ENCODE data around the gene CEPT1.

The CEPT1 gene

GRCh38 chr1:111161843-111162487 lies 21.9 kb downstream of the CEPT1 start:
- H3K4me3 ChIP-seq (ENCODE audit: control insufficient read depth, low read depth, low read length): no peak overlapping the region
- DNase-seq (ENCODE audit: low read depth): no peak
- no peak for TF ChIP-seq CTCF (conservative IDR thresholded peaks at IDR 0.05; ENCODE audit: control insufficient read depth, insufficient read depth, low read depth, low read length)

- no peak for TF ChIP-seq CTCF (conservative IDR thresholded peaks at IDR 0.05; ENCODE audit: control insufficient read depth, insufficient read depth, low read depth, low read length)
- no peak for DNase-seq (ENCODE audit: low read depth)
- no peak overlapping the region for H3K4me3 ChIP-seq (ENCODE audit: control insufficient read depth, low read depth, low read length)
Measured at GRCh38 chr1:111162488-111162880, 22.5 kb downstream of the CEPT1 start.

GRCh38 chr1:111163363-111163762 lies 23.3 kb downstream of the CEPT1 start:
- TF ChIP-seq CTCF (conservative IDR thresholded peaks at IDR 0.05; ENCODE audit: control insufficient read depth, insufficient read depth, low read depth, low read length): no peak
- no peak for DNase-seq (ENCODE audit: low read depth)
- H3K4me3 ChIP-seq (ENCODE audit: control insufficient read depth, low read depth, low read length): no peak overlapping the region

- DNase-seq (ENCODE audit: low read depth): no peak
- no peak overlapping the region for H3K4me3 ChIP-seq (ENCODE audit: control insufficient read depth, low read depth, low read length)
- no peak for TF ChIP-seq CTCF (conservative IDR thresholded peaks at IDR 0.05; ENCODE audit: control insufficient read depth, insufficient read depth, low read depth, low read length)
Measured at GRCh38 chr1:111164151-111164550, 24.1 kb downstream of the CEPT1 start.

- H3K4me3 ChIP-seq (ENCODE audit: control insufficient read depth, low read depth, low read length): no peak overlapping the region
- no peak for DNase-seq (ENCODE audit: low read depth)
- no peak for TF ChIP-seq CTCF (conservative IDR thresholded peaks at IDR 0.05; ENCODE audit: control insufficient read depth, insufficient read depth, low read depth, low read length)
Measured at GRCh38 chr1:111172463-111172862, 32.4 kb downstream of the CEPT1 start.

- no peak for DNase-seq (ENCODE audit: low read depth)
- TF ChIP-seq CTCF (conservative IDR thresholded peaks at IDR 0.05; ENCODE audit: control insufficient read depth, insufficient read depth, low read depth, low read length): no peak
- no peak overlapping the region for H3K4me3 ChIP-seq (ENCODE audit: control insufficient read depth, low read depth, low read length)
Measured at GRCh38 chr1:111174070-111174469, 34.0 kb downstream of the CEPT1 start.

- no peak overlapping the region for H3K4me3 ChIP-seq (ENCODE audit: control insufficient read depth, low read depth, low read length)
- no peak for DNase-seq (ENCODE audit: low read depth)
- no peak for TF ChIP-seq CTCF (conservative IDR thresholded peaks at IDR 0.05; ENCODE audit: control insufficient read depth, insufficient read depth, low read depth, low read length)
Measured at GRCh38 chr1:111175349-111175748, 35.3 kb downstream of the CEPT1 start.

Measured in fibroblast of mammary gland (primary cell).